Measurements from ENCODE around the gene SLC31A2.
A peak's percentile ranks its signal among the peaks of the same experiment; 100 is the strongest.
"Not testable (repeated sequence)": the region's sequence is repeated elsewhere in the genome, so short reads cannot be mapped to it uniquely, and the experiment has no call there.

SLC31A2 gene, protein sequence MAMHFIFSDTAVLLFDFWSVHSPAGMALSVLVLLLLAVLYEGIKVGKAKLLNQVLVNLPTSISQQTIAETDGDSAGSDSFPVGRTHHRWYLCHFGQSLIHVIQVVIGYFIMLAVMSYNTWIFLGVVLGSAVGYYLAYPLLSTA

DNA sequence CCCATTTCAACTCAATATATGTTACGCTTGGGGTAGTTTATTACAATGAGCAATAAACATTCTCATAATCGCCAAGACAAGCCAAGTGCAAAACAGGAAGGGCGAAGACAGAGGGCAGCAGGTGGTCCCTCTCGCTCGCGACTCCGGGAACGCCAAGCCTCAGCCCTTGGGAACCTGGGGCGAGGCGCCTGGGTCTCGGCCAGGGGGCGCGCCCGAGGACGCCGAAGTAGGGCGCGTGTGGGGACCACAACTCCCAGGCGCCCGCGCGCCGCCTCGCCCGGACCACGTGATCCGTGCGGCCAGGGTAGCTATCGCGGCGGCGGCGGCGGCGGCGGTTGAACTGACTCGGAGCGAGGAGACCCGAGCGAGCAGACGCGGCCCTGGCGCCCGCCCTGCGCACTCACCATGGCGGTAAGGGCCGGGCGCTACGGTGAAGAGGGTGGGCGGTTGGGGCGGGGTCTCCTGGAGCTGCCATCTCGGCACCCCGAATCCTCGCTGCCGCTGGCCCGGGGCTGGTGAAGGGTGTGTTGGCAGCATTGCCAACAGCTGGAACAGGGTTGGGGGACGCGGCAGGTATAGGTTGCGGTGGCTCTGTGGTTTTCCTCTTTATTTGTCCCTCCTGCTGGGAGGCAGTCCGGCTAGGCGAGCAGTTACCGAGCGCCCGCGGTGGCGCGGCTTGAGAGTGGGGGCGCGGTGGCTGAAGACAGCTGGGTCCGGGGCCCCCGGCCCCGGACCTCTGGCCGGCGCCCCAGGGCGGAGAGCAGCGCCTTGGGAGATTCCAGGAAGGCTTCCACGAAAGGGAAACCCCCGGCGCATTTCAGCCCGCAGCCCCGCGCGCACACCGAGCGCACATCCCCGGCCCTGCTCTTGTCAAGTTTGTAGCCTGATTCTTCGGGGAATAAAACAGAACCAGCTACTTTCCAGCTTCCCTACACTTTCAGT, at the start of gene SLC31A2:
SLC31A2 (plus strand) TSS at position 338 of the 942 bp plus-strand sequence; CDS start at position 406, 68 bp downstream.
- DNase-seq (ENCODE audit: low read depth, low spot score) = peak; percentile 38

DNA sequence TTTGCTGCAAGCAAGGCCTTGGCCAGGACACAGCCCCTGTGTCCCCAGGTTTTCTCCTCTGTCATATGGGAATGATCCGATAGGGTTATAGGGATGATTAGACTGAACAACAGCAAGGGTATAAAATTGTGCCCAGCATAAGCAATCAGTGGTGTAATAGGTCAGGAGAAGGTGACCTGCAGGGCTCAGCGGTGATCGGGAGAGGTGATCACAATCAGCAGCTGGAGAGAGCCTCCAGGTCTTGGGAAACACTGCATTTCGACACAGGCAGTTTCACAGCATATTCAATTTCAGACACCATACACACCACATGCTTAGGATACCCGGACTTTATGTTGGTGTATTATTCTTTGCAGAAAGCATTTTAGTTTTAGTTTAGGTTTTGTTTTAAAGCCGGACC, 45.5 kb upstream of the SLC31A2 start:
- DNase-seq (ENCODE audit: low read depth, low spot score) = not testable (repeated sequence)

DNA sequence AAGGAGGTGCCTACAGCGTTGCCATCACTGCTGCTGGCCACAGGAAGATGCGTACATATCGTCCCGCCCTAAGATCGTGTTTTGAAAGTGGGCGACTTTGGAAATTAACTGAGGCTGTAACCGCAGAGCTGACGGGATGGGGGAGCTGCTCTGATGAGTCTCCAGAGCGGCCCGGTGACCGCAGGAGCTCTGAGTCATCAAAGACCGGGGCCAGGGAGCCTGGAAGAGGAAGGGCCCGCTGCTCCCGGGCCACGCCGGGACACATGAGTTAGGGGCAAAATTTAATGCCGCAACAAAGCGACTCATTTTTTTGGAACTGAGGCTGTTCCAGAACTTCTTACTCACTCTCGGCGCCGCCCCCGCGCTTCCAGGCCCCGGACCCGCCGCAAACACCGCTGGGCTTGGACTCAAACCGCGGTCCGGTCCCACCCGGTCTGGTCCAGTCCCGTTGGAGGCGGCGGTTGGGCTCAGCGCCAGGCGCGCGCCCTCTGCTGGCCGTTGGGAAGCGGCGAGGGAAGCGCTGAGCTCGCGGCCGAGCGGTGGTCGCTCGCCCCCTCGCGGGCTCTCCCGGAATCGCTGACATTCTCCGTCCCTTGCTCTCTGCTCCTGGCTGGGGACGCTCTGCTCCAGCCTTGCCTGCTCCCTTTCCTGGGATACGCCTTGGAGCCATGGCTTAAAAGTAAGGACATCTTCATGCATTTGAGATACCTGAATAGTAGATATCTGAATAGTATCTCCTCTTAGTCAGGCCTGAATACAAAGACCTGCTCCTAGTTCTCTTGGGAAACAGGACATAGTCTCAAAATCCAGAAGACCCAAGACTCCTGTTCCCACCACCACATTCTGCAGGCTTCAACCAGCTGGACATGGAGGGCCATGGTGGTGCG, 39.5 kb upstream of the SLC31A2 start:
- DNase-seq (ENCODE audit: low read depth, low spot score) = not testable (repeated sequence)

DNA sequence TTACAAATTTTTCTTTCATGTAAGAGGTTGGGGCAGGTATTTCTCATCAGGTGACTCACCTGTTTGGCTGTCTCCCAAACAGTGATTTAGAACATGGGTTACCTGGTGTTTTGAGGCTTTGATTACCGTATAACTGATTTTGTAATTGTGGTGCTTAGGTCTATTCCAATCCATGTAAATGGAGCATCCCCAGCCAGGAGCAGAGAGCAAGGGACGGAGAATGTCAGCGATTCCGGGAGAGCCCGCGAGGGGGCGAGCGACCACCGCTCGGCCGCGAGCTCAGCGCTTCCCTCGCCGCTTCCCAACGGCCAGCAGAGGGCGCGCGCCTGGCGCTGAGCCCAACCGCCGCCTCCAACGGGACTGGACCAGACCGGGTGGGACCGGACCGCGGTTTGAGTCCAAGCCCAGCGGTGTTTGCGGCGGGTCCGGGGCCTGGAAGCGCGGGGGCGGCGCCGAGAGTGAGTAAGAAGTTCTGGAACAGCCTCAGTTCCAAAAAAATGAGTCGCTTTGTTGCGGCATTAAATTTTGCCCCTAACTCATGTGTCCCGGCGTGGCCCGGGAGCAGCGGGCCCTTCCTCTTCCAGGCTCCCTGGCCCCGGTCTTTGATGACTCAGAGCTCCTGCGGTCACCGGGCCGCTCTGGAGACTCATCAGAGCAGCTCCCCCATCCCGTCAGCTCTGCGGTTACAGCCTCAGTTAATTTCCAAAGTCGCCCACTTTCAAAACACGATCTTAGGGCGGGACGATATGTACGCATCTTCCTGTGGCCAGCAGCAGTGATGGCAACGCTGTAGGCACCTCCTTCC, 37.9 kb upstream of the SLC31A2 start:
- DNase-seq (ENCODE audit: low read depth, low spot score) = not testable (repeated sequence)

DNA sequence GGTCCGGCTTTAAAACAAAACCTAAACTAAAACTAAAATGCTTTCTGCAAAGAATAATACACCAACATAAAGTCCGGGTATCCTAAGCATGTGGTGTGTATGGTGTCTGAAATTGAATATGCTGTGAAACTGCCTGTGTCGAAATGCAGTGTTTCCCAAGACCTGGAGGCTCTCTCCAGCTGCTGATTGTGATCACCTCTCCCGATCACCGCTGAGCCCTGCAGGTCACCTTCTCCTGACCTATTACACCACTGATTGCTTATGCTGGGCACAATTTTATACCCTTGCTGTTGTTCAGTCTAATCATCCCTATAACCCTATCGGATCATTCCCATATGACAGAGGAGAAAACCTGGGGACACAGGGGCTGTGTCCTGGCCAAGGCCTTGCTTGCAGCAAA, 32.0 kb upstream of the SLC31A2 start:
- not testable (repeated sequence) for DNase-seq (ENCODE audit: low read depth, low spot score)

DNA sequence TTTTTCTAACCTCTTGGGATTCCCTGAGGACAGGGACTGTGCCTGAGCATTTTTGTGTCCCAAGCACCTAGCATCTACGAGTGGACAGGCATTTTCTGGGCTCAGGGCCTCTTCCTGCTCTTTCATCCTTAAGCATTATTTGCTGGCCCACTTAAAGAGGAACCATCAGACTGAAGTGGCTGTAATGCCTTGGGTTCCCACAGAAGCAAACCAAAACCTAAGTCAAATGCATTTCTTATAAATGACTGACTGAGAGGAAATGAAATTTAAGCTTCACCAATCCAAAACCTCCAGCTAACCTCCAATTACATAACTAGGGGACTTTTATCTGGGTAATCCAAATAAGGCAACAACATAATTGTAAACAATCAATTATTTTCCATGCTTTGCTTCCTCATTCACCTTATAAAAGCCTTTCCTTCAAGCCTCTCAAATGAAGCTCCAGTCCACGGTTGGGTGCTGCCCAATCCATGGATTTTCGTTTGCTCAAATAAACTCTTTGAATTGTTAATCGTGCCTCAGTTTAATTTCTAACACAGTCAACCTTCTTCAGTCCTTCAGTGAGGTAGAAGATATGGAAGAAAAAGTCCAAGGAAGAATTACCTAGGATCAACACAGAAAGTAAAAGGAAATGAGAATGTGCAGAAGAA, 25.3 kb upstream of the SLC31A2 start:
- DNase-seq (ENCODE audit: low read depth, low spot score) = no peak

DNA sequence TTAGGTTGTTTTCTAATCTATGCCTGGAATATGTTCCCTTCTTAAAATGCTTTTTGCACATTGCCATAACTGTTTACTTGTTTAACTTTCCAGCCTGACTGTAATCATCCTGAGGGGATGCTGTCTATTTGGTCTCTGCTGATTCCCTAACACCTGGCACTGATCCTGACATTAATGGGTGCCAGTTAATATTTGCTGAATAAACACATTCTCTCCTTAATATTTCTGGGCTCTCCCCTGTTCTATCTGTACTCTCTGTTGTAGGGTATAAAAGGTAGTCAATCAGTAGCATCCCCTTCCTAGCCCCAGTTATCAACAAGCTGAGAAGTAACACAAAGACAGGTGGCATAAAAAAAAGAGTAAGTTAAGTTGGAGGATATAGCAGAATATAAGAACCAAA, 21.3 kb upstream of the SLC31A2 start:
- DNase-seq (ENCODE audit: low read depth, low spot score) = no peak

DNA sequence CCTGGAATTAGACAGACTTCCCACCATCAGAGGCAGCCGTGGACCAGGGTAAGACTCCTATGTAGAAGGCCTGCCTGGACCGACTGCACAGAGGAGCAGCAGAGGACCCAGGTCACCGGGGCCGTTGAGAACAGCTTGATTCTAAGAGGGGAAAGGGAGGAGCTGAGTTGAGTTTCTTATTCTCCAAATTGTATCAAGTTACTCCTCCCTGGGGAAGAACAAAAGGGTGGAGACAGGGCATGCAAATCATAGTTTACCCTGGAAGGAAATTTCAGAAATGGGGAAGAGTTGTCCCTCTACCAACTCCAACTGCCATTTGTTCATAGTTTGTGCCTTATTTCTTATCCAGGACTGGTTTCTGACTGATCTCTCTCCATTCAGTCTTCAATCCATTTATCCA, 20.9 kb upstream of the SLC31A2 start:
- no peak for DNase-seq (ENCODE audit: low read depth, low spot score)

DNA sequence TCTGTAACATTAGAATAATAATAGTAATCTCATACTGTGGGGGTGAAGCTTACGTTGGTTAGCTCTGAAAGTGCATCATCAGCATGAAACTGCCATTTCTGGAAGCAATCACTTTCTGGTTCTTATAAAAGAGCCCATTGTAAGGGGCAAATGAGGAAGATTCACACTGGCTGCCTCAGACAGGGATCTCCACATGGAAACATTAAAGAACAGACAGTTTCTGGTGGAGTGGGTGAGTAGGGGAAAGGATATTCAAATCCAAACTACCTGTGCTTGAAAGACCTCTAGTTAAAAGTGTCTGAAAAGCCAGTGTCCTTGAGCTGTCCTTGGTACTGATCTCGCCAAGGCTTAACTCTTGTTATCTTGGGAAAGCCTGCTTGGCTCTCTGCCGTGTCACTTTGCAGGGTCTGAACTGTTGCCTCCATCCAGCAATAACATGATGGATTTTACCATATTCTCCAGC, 19.1 kb upstream of the SLC31A2 start:
- DNase-seq (ENCODE audit: low read depth, low spot score) = peak; percentile 30

DNA sequence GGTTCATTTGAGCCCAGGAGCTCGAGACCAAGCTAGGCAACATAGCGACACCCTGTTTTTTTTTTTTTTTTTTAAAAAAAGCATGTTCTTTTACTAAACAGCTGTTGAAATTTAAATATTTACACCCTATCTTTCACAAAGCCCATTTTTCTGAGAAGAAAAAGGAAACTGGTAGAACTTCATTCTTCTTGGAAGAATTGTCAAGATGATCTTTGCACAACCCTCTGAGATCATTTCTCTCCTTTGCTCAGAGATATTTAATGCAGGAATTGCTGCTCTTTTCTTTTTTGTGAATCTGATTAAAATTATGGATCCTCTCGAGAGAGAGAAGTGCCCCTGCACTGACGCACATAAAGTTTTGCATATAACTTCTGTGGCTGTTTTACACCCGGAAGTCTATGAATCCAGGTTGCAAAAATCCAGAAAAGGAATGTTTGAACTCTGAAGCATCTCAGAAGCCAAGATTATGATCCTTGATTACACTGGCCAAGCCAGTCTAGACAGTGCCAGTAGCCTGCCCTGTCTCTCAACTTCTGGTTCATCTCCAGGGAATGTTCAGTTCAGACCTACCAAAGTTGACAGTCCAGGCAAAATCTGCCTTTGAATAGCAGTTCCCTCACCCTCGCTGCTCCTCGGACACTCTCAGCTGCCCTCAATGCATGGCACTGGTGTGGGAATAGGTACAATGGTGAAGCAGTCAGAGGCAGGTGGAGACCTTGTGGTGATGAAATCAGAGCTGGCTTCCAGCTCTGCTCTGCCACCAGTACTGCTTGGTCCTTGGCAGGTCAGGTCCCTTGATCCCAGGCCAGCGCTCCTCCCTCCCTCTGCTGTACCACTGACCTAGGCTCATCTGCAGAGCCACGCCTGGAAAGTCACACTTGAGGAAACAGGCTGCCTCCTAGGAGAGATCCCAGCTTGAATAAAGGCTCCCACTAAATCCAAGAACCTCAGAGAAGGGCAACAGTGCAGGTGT, 13.3 kb upstream of the SLC31A2 start:
- no peak for DNase-seq (ENCODE audit: low read depth, low spot score)

DNA sequence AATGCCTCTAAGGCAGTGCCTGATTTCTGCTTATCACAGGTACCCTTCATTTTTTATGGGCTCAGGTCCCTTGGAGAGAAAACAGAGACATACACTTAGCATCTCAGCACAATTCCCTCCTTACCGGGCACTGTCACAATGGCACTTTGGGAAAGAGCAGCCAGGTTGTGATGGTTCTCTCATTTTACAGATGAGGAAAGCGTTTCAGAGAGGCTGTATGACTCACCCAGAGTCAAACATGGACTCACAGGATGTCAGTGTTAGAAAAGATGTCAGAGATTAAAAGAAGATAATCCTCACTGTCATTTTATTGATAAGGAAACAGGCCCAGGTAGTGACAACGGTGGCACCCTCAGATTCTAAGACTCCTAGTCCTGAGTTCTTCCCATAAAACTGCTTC, 12.0 kb upstream of the SLC31A2 start:
- DNase-seq (ENCODE audit: low read depth, low spot score) = no peak

DNA sequence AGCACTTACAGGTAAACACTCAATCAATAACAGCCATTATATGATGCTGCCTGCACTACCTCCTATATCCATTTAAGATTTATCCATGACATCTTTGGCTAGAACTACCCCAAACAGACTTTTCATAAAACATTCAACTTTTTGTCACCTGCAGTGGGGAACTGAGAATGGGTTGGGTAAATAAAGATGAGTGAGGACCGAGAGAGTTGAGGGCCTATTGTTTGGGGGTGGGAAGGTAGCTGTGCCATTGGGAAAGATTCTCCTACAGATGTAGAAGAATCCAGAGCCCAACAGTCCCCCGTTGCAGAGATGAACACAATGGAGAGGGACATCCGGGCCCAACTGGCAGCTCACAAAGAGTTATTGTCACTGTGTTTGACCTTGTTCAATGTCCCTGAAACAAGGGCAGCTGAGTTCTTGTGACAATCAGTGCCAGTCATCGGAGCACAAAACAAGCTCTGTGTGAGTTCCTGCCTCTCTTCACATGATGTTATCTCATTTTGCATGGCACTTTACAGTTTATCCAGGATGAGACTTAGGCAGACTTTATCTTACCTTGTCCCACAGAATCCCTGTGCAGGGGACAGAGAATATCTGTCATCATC, 11.5 kb upstream of the SLC31A2 start:
- no peak for DNase-seq (ENCODE audit: low read depth, low spot score)

DNA sequence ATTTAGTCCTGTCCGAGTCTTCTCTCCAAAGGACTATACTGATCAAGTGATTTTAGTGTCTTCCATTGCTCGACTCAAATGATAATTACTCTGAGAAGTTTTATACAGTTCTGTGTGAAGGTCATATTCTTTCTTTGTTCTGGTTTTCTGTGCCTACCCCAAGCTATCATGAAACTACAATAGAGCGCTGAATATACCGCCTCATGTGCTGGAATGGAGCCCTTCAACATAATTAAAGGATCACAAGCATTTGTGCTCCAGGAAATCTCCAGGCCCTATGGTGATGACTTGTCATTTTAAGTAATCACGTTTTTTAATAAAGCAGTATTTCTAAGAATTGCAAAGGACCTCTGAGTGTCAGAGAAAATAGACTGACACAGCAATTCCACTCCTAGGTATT, 10.9 kb upstream of the SLC31A2 start:
- no peak for DNase-seq (ENCODE audit: low read depth, low spot score)

DNA sequence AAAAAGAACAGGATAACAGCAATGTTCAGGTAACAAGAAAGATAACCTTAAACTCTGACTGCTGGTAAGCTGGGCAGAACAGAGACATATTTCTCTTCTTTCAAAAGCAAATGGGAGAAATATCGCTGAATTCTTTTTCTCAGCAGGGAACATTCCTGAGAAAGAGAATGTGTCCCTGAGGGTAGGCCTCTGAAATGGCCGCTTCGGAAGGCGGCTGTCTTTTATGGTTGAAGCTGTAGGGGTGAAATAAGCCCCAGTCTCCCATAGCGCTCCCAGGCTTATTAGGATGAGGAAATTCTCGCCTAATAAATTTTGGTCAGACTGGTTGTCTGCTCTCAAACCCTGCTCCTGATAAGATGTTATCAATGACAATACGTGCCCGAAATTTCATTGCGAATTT, 9.9 kb upstream of the SLC31A2 start:
- not testable (repeated sequence) for DNase-seq (ENCODE audit: low read depth, low spot score)

DNA sequence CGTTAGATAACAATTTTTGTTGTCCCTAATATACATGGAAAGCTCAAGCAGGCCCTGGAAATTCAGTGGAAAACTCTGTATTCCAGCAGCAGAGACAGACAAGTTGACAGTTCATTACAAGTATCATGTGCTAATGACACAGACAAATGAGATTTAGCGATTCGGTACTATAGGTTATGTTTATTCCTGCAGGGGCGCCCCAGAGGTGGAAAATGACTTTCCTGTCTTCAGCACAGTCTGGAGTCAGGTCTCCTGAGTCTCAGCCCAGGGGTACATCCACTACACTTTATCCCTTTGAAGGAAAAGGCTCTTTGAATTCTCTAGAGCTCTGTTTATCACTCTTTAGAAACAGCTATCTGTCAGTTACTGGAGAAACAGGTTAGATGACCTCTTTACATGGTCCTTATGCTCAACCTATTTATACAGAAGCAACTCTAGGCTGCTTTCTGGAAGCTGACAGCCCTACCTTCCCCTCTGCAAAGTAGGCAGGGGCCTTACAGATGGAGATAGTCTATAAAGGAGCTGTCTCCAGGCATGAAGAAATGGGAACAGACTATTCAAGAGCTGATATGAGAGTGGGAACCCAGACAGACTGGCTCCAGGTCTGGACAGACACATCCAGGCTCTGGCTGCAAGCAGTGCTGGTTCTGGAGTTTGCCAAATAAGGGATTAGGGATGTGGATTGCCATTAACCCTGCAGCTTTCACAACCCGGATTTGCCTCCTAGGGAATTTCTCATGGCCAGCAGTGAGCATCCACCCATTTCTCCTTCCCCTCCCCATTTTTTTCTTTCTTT, 7.2 kb upstream of the SLC31A2 start:
- no peak for DNase-seq (ENCODE audit: low read depth, low spot score)

DNA sequence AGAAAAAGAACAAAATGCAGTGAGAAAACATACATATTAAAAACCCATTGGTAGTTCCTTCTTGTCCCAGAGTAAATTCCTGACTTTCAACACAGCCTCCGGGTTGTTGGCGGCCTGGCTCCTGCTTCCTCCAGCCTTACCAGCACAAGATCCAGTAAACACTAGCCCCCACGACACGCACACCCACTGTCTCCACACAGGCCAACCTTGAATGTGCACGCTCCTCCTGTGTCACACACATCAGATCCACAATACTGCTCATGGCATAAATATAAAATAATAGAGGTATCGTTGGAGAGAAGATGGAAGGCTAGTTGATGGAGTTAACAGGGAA, 2.5 kb upstream of the SLC31A2 start:
- no peak for DNase-seq (ENCODE audit: low read depth, low spot score)

DNA sequence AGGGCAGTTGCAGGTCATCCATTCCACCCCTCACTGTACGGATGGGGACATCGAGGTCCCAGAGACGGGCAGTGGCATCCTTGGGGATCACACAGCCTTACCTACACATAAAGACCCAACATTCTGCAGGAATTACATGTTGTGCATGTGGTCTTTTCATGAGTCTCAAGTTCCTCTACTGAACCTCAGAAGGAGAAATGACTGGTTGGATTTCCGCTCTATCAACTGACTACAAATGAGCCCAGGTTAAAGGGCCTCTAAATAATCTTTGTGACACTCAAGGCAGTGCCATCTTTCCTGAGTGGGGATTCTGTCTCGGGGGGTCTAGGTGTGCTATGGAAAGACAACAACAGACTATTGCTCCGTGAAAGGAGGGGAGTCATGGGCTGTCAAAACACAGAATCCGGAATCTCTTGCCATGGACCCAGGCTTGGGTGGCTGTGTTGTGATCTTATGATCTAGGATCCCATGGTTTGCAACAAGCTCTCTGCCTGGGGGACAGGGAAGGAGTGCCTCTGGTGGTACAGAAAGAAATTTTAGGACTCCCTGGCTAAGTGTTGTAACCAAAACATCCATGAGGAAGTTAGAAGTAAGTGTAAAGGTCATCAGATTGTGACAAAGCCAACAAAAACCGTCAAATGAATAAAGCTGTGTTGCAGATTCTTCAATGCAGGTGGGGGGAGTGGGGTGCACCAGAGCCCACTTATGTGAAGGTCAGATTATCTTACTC, 1.9 kb upstream of the SLC31A2 start:
- no peak for DNase-seq (ENCODE audit: low read depth, low spot score)

DNA sequence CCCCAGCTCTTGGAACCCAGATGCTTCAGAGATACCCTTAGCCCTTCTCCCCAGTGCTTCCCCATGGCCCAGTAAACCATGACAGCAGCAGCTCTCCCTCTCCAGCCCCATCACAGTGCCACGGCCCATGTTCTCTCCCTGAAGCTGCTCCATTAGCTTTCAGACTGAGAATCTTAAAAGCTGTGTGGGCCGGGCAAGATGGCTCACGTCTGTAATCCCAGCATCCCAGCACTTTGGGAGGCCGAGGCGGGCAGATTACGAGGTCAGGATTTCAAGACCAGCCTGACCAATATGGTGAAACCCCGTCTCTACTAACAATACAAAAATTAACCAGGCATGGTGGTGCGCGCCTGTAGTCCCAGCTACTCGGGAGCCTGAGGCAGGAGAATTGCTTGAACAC, 1.2 kb upstream of the SLC31A2 start:
- DNase-seq (ENCODE audit: low read depth, low spot score) = not testable (repeated sequence)

Measured in iPS DF 19.7 (cell line).